ENCODE data around the gene UBLCP1.

- no peak for TF ChIP-seq CTCF (IDR thresholded peaks at IDR 0.05)
- TF ChIP-seq POLR2A (IDR thresholded peaks at IDR 0.05), result no peak
- TF ChIP-seq EP300 (IDR thresholded peaks at IDR 0.05), result no peak
- TF ChIP-seq POLR2AphosphoS5 (IDR thresholded peaks at IDR 0.05), result no peak
Observed at GRCh38 chr5:159301466-159301865, 38.4 kb downstream of the UBLCP1 start.
